Left kidney (tissue), 2 donors: ENCODE results near the gene SSH3. TPM values are rescaled to one million over a fixed set of nuclear protein-coding genes. Genes with fewer than 3 reads are reported as not detected.

Experiments used
- DNase-seq: peaks from one replicate; pipeline ENCODE4 v3.0.0-alpha.2; 2013
- polyA plus RNA-seq: library from polyadenylated mRNA; unstranded; fragments of 120-200 nt; gene quantifications from one replicate; pipeline ENCODE4 v1.2.1, GENCODE V29; 2013; ENCODE audit not compliant: insufficient read length

The SSH3 gene
- polyA plus RNA-seq, 1 donor, result 22.8 TPM

DNA sequence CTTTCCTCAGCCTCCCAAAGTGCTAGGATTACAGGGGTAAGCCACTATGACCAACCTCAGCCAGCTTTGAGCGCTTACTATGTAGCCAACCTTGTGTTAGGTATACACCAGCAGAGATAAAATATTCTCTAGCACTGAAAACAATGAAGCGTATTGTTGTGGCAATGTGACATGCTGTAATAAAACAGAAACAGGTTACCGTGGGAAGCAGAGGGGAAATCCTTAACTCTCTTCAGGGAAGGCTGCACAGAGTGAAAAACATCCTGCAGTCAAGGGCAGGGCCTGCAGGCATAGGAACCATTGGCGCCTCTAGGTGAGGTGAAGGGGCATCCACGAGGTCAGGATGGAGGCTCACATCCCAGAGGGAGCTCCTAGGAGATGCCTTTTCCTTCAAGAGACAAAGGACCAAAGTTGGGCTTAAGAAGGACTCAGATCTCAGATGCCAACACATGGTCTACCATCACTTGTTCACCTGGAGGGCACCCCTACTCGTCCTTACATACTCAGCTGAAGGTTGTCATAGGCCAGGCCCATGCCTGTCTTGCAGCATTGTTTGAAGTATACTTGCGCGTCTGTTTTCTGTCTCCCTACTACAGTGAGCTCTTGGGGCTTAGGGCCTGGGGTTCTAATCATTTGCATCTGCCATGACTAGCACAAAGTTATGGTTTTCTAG, 42.1 kb downstream of the SSH3 start:
- DNase-seq, result no peak

DNA sequence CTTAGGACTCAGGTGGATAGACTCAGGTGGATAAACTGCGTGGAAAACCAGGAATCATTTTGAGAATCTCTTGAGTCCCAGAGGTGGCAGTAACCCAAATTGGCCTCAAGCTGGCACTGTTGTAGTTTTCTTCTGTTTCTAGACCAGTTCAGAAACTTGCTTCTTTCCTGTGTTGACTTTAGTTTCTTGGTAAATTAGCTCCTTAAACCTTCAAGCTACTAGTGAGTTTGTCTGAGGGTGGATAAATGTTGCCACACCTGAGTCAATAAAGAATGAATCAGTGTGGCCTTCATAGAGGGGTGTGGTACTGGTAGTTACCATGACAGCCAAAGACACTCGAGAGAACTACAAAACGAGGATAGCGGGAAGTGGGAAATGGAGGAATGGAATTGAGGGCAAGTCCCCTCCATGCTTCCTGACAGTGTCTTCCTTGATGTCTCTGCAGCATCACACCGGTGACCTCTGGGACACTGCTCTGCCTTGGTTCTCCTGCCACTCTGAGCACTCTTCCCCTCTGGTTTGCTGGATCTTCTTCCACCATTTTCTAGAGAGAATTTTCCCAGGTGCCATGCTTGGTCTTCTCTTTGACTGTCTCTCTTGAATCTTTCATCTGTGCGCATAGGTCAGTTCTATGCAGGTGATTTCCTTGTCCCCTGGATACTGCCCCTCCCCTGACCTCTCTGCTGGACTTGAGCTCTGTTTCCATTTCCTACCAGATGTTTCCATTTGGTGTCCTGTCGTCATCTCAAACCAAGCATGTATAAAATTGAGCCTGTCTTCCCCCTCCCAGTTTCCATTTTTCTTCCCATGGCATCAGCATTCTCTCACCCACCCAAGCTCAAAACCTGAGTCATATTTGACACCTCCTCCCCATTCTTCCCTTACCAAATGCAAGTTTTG, 42.8 kb downstream of the SSH3 start:
- DNase-seq, result no peak

DNA sequence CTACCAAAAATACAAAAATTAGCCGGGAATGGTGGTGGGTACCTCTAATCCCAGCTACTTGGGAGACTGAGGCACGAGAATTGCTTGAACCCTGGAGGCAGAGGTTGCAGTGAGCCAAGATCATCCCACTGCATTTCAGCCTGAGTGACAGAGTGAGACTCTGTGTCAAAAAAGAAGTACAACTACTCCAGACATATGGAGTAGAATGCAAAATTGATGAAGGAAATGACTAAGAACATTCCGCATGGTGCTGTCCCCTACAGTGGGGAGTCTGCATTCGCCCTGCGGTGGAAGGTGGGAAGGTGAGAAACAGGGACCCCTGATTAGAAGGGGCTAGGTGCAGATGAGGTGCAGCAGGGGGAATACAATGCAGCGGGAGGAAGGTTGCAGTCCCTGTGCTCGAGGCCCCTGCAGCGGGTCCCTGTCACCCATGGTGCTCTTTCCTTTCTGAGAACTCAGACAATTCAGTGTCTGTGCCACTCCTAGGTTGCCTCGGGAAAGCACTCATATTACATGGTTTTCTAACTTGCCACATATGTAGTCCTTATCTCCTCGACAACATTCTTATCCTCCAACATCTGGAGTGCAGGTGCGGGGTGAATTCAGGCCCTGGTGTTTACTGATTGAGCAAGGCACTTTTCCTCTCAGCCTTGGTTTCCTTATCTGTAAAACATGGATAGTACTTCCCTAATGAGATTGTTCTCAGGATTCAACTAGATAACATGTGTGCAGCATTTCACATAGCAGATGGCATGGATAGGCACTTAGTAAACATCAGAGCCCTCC, 44.8 kb downstream of the SSH3 start:
- no peak for DNase-seq

DNA sequence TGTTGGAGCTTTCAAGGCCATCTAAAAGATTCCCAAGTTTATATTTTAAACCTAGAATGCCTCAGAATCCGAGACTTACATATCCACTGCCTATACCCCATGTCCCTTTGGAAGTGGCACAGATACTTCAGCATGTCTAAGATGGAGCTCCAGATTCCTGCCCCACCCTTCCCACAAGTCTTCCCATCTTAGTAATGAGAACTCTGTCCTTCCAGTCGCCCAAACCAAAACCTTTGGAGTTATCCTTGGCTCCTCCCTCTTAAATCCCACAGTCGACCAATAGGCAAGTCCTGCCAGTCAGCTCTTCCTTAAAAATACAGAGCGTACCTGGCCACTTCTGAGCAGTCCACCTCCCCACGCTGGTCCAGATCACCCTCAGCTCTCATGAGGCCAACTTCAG, 45.7 kb downstream of the SSH3 start:
- no peak for DNase-seq

DNA sequence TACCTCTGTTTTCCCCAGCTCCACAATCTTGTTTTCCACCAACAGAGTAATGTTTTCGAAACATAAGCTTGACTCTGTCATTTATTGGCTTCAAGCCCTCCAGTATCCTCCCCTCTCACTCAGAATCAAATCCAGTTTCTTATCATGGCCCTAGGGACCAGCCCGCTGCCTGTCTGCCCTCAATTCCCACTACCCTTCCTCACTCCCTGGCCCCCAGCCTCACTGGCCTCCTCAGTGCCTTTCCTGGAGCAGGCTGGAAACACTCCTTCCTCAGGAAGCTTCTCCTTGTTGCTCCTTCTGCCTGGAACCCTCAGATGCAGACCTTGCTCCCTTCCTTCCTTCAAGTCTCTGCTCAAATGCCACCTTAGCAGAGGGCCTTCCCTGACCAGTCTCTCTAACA, 46.1 kb downstream of the SSH3 start:
- DNase-seq, result no peak

DNA sequence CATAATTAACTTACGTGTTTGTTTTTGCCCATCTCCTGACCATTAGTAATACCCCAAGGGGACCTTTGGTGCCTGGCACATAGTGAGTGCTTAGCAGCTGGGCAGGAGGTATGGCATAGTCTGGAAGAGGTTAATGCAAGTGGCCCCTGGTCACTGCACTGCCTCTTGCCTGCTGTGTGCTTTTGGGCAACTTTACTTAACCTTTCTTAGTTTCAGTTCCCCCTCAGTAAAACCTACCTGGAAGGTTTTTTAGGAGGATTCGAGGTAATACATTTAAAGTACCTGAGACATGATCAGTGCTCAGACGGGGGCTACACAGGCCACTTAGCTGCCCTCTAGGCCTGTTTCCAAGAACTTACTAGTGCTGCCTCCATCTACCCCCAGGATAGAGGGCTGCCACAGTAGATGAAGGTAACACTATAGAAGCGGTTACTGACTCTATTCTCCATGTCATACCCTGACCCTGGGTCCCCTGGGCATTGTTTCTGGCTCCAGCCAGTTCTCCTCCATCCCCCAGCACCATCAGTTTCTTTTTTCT, 46.7 kb downstream of the SSH3 start:
- DNase-seq, result no peak

DNA sequence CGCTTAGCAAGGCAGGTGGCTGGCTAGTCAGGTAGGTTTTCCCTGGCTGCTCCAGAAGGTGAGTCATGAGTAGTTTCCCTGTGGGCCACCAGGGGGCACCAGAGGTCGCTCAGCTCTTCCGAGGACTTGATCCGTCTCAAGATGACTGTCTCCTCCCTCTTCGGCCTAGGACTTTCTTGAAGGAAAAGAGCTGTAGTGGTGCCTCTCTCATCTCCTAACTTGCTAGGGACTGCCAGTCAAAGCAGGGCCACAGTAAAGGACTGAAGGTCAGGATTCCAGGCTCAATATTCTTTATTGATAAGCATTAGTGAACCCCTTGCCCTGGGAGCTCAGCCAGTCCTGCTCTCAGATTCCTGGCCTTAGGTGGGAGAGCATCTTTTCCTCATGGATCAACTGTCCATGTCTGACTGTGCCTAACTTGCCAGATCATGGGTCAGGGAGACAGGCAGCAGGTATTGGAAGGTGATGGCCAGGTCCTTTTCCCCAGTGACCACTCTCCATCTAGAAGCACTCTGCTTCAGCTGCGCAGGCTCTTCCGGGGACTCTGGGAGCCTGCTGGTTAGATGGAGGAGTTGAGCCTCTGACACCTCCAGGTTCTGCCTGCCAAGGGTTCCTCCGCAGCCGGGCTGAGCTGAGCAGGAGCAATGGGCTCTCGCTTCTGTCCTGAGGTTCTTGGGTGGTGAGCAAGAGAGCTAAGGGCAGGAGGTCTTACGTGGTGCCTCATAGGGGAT, 48.1 kb downstream of the SSH3 start:
- no peak for DNase-seq

DNA sequence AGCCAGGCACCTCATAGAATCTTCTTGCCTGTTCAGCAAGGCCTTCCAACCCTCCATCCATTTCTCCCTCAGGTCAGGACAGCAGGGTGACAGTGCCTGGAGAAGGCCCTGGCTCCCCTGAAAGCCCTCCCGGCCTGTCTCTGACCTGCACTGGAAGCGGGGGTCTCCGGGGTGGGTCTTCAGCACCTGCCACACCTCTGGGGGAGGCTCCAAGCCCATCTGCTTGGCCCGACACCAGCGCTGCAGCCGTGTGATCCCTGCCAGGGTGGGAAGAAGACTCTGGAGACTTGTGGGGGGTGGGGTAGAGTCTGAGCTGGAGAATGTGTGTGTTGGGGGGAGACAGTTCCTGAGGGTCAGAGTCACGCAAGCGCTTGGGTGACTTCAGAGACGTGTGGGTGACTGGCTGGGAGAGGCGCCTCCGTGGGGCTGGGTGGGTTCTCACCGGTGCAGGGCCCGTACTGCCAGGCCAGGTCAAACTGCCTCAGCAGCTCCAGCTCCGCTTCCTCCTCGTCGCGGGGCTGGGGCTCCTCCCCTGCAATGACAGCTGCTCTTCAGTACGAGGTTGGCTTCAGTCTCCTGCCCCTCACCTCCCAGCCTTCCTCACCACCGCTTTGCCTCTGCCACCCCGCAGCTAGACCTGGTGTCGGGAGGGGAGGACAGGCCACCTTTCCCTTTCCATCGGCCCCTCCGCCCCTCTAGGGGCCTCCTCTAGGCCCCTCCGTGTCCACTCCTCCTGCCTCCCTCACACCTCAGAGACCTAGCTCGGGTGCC, 49.4 kb downstream of the SSH3 start:
- no peak for DNase-seq

DNA sequence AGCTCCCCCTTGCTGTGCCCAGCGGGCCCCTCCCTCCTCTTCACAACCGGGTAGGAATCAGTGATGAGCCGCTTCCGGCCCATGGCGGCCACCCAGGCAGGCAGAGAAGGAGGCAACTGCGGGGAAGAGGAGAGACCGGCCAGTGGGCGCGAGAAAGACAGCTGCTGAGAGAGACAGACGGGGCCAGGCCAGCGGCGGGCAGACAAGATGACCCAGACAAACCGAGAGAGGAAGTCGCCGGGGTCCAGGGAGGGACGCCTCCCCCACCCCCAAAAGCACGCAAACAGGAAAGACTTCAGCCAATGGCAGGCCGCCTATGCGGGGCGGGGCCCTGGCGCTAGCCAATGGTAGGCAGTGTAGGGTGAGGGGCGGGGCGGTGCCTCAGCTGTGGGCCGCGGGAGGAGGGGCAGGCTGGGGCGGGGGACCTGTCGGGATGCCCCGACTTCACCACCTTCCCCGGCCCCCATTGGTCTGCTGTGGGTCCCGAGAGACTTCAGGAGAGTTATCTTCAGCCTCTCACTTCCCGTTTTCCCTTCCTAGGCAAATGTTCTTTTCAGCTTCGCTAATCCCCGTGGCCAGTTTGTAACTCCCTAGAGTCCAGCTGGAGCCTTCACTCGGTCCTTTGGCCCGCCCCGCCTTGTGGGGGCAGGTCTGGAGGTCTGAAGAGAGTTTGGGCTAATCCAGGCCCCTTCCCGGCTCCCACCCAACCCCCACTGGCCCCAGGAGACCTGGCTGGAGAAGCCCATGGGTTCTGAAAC, 50.2 kb downstream of the SSH3 start, which contains the start of gene POLD4:
Gene POLD4 (minus strand): TSS at position 230 of the 758 bp plus-strand sequence. CDS start 147 bp downstream, at position 83.
- peak; percentile 93 for DNase-seq

DNA sequence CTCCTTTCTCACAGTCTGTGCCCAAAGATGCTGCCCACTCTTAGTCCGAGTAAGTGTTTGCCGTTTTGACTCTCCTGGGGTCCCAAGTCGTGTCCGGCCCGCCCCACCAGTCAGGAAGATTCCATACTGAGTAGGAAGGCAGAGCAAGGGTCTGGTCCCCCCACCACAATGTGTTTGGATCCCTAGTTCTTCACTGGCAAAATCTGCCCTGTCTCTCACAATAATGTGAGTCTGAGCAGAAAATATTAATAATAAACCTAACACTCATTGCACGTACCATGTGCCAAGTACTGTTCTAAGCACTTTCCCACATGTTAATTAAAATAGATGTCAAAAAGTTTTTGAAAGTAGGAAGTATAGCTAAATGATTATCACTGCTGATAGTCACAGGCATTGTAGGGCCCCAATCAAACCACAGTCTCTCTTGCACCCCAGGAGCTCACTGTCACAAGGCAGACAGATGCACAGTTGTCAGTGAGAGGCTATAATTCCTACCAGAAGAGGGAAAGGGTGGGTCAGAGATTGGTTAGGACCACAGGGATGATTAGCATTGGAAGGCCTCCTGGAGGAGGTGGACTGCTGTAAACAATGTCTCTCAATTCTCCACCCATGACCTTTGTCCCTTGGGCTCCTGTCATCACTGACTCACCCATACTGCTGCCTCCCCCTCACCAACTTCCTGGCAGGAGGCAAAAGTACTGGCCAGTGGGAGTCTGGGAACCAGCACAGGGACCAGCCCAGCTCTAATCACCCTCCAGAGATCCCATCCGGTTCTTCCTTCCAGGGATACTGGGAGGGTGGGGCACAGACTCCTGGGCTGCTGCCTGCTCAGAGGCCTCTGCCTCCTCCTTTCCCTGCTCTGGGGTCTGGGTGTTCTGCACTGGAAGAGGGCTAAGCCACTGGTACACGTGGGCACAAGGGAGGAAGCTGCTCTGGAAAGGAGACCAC, 51.0 kb downstream of the SSH3 start:
- DNase-seq, result no peak

DNA sequence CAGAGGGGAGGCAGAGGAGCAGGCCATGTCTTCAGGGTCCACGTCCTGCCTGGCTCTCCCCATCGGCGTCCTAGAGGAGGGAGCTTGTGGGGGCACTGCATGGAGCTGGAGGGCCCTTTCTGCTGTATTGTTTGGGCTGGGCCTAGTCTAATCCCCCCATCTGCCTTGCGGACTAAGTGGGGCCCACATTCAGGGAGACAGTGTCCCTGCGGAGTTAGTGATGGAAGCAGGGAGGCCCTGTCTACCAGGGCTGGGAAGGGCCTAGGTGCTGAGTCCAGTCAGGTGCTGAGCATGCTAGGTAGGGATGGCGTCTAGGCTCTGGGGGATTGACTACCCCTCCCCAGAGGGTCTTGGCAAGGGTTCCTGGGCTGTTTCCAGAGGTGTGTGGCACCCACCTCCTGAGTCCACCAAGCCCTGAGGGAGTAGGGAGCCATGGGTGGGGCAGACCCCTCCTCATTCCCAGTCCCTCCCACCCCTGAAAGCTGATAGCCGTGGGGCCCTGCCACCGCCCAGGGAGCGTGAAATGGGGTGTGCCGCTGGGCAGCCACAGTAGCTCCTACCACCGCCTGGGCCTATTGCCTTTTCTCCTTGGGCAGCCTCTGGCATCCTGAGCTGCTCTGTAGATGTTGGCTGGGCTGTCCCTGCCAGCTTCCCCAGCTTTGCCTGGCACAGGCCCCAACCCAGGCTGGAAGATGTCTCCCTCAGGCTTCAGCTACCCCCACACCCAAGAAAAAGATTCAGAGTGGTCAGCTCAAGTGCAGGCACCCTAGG, 51.9 kb downstream of the SSH3 start:
- DNase-seq, result no peak

DNA sequence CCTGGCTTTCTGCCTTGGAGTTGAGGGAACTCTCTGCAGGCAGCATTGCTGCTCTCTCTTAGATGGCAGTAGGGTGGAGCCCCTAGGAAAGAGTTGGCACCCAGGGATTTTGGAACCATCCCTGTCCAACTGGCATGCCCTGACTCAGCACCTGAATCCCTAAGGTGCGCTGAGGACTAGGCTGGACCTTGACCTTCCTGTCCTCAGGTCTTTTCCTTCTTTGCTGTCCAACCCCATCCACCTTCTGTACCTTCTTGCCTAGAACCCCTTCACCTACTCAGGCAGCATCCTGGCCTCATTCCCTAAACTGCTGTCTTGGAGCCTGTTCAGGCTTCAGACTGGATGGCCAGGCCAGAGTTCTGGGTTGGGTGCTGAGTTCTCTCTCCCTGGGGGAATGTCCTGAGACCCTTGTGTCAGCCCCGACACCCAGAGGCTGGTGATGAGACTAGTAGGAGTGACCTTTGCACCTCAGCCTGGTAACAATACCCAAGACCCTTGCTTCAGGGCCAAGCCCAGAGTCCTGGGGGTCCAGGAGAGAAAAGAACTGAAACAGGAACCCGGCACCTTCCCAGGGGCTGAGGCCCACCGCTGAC, 52.6 kb downstream of the SSH3 start:
- DNase-seq, result no peak

DNA sequence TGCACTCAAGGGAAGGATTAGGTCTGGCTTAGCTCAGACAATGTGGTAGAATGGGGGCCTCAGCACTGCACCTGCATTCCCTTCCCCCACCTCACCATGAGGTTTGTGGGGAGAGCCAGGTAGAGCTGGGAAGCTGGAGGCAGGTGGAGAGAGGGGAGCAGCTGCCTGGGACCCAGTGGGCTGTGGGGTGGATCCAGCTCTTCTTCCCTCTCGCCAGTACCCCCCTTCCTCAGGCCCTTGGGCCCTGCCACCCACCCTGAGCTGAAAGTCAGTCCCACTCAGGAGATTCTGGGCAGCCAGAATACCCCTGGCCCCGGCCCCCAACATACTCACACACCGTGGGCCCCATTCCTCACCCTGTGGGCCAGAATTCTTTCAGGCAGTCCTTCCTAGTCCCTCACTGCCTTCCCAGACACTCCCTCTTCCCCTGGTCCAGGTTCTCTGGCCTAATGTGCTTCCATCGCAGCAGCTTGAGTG, 53.1 kb downstream of the SSH3 start:
- DNase-seq, result no peak

DNA sequence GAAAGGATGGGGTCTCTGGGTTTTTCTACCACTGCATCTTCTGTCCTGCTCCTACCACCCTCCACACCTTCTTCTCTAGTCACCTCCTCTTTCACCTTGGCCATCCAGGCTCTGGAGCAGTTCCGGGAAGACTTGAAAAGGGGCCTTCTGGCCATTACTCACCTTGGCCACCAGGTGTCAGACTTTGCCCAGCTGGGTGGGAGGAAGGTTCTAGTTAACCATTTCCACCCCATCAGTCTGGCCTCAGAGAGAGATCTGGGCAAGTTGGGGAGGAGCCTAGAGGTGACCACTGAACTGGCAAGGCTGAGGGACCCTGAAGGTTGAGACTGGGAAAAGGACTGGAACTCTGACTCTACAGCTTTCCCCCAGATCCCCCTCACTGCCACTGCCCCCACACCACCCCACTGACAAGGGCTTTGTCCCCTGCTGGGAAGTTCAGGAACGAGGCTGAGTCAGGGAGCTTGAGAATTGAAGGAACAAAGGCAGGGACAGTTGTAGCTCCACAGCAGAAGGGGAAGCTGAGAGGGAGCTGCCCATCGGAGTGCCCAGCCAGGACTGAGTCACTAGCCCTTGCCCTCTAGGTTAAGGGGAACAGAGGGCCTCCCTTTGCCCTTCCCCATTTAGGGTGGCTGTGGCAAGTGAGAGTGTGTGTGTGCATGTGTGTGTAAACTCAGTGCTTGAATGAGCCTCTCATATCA, 53.7 kb downstream of the SSH3 start:
- DNase-seq, result peak; percentile 77

DNA sequence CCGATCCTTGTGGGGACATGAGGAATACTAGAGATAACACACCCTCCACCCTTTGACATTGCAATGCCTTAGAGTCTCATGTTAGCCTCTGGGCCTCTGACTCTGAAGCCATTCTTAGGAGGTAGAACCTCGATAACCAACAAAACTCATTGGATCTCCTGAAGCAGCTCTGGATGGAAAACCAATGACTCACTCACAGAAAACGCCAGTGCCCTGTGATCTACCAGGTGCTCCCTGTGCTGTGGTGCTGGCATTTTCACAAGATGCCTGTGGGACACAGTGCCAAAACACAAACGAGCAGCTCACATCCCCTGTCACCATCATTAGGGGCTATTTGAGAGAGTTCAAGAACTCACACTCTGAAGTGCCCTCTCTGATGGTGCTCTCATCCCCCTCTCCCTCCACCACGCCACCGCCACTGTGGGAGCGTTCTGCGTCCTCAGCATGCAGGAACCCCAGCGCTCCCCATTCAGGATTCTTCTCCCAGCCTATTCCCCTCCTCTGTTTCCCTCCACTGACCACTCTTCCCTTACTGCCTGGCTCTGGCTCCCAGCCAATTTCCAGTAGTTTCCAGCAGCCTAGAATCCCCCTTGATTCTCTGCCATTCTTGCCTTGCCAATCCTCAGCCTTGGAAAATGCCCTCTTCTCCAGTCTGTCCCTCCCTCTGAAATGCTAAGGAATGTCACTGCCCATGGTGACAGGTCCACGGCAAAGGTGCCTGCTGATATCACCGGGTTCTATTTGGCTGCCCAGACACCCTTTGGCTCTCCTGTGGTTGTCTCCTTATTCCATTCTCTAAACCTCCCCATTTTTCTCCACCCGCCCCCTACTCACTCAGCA, 54.7 kb downstream of the SSH3 start:
- DNase-seq, result no peak
